ENCODE measurements around the gene ALDH3B1.

DNA sequence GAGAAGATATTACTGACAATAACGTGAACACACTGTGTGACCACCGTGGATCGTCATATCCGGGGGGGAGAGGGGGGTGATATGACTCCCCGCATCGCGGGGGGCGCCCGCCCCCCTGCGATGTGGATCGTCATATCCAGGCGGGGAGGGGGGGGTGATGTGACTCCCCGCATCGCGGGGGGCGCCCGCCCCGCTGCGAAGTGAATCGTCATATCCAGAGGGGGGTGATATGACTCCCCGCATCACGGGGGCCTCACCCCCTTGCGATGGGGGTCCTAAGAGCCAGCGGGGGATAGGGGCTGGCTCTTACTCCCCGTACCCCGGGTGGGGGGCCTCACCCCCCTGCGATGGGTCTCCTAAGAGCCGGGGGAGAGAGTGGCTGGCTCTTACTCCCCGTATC, 26.2 kb upstream of the ALDH3B1 start:
- TF ChIP-seq, protein P1, sequence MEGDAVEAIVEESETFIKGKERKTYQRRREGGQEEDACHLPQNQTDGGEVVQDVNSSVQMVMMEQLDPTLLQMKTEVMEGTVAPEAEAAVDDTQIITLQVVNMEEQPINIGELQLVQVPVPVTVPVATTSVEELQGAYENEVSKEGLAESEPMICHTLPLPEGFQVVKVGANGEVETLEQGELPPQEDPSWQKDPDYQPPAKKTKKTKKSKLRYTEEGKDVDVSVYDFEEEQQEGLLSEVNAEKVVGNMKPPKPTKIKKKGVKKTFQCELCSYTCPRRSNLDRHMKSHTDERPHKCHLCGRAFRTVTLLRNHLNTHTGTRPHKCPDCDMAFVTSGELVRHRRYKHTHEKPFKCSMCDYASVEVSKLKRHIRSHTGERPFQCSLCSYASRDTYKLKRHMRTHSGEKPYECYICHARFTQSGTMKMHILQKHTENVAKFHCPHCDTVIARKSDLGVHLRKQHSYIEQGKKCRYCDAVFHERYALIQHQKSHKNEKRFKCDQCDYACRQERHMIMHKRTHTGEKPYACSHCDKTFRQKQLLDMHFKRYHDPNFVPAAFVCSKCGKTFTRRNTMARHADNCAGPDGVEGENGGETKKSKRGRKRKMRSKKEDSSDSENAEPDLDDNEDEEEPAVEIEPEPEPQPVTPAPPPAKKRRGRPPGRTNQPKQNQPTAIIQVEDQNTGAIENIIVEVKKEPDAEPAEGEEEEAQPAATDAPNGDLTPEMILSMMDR (IDR thresholded peaks at IDR 0.05; ENCODE audit: poor library complexity) = no peak
- TF ChIP-seq EZH2phosphoT487 (IDR thresholded peaks at IDR 0.05; ENCODE audit: low read depth, severe bottlenecking, unreplicated experiment) = no peak
- TF ChIP-seq EZH2 (IDR thresholded peaks at IDR 0.05; ENCODE audit: borderline replicate concordance) = no peak

Measured in hepatocyte (in vitro differentiated cells).